Measurements from ENCODE around the gene ARID3A.

The ARID3A gene

GRCh38 chr19:994516-994915 is 68.7 kb downstream of the ARID3A start:
- H3K9ac ChIP-seq (ENCODE audit: low read depth, low read length) = no peak overlapping the region
- peaks cover 38% of the 10 kb centered on the region for H3K36me3 ChIP-seq (ENCODE audit: control insufficient read depth, insufficient read depth, low read length)
- H3K4me1 ChIP-seq (ENCODE audit: control insufficient read depth, insufficient read depth, low read length) = no peaks in the 10 kb centered on the region
- H3K4me3 ChIP-seq (ENCODE audit: low read depth, low read length) = no peak overlapping the region
- H3K27me3 ChIP-seq (ENCODE audit: control insufficient read depth, insufficient read depth, low read length) = peaks cover 8% of the 10 kb centered on the region
- no peaks in the 10 kb centered on the region for H3K9me3 ChIP-seq (ENCODE audit: control insufficient read depth, insufficient read depth, low read length)

GRCh38 chr19:995051-995827 is 69.4 kb downstream of the ARID3A start:
- H3K9ac ChIP-seq (ENCODE audit: low read depth, low read length) = no peak overlapping the region
- peaks cover 34% of the 10 kb centered on the region for H3K36me3 ChIP-seq (ENCODE audit: control insufficient read depth, insufficient read depth, low read length)

DNA sequence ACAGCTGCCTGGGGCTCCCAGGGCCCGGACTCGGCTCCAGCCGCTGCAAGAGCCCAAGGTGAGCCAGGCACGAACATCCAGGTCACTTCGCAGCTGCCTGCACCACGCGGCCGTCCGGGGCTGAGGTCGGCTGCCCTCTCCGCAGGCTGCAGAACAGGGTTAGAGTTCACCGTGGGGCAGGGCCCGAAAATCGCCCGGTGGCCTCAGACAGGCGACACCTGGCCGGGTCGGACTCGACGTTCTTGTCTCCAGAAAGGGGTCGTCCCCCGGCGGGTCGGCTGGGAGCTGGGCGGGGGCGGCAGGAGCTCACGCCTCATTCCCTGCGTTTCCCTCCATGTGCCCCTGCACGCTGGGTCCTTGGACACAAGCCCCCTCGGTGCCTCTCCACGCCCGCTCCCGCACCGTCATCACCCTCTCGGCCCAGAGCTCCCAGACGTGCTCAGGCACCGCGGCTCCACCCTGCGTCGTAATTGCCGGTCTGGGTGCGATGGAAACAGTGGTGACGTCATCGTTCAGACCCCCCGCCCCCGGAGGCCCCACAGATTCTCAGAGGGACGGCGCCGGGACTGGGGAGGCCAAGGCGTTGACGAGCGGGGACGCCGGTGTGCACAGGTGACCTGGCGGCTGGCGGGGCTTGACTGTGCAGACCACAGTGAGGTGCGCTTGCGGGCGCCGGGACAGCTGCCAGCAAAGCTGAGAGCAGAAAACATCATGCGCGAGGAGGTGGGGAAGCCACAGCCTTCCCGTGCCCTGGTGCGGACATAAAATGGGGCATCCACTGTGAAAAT is 70.4 kb downstream of the ARID3A start:
- Histone ChIP-seq H3K27me3 (ENCODE audit: control insufficient read depth, insufficient read depth, low read length) (peaks cover 13% of the 10 kb centered on the region), H3K36me3 (ENCODE audit: control insufficient read depth, insufficient read depth, low read length) (peaks cover 25% of the 10 kb centered on the region), H3K9ac (ENCODE audit: low read depth, low read length) (no peak overlapping the region), H3K4me1 (ENCODE audit: control insufficient read depth, insufficient read depth, low read length) (no peaks in the 10 kb centered on the region), H3K9me3 (ENCODE audit: control insufficient read depth, insufficient read depth, low read length) (no peaks in the 10 kb centered on the region), H3K4me3 (ENCODE audit: low read depth, low read length) (peak overlapping the region; percentile 18)

More at GRCh38 chr19:995051-995827, 69.4 kb downstream of the ARID3A start:
- Histone ChIP-seq H3K4me1 (ENCODE audit: control insufficient read depth, insufficient read depth, low read length) (no peaks in the 10 kb centered on the region), H3K4me3 (ENCODE audit: low read depth, low read length) (no peak overlapping the region), H3K27me3 (ENCODE audit: control insufficient read depth, insufficient read depth, low read length) (peaks cover 8% of the 10 kb centered on the region), H3K9me3 (ENCODE audit: control insufficient read depth, insufficient read depth, low read length) (no peaks in the 10 kb centered on the region)

- Histone ChIP-seq H3K4me3 (ENCODE audit: low read depth, low read length) (no peak overlapping the region), H3K9ac (ENCODE audit: low read depth, low read length) (no peak overlapping the region), H3K36me3 (ENCODE audit: control insufficient read depth, insufficient read depth, low read length) (peaks cover 21% of the 10 kb centered on the region), H3K27me3 (ENCODE audit: control insufficient read depth, insufficient read depth, low read length) (peaks cover 17% of the 10 kb centered on the region), H3K4me1 (ENCODE audit: control insufficient read depth, insufficient read depth, low read length) (no peaks in the 10 kb centered on the region), H3K9me3 (ENCODE audit: control insufficient read depth, insufficient read depth, low read length) (no peaks in the 10 kb centered on the region)
Observed at GRCh38 chr19:998064-998463, 72.2 kb downstream of the ARID3A start.

DNA sequence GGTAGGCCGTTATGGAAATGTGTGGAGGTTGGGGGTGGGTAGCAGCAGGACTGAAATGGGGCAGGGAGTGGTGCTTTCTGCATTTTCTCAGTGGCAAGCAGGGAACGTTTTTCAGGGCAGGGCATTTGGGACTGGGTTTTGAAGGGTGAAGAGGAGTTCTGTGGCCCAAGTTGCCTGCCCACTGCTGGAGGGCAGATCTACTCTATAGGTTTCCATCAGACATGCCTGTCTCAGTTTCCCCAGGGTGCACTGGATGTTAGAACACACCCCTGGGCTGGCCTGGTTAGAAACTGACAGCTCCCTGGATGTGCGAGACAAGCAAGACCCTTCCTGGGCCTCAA is 73.5 kb downstream of the ARID3A start:
- H3K4me1 ChIP-seq (ENCODE audit: control insufficient read depth, insufficient read depth, low read length) = no peaks in the 10 kb centered on the region
- H3K4me3 ChIP-seq (ENCODE audit: low read depth, low read length) = no peak overlapping the region
- no peaks in the 10 kb centered on the region for H3K9me3 ChIP-seq (ENCODE audit: control insufficient read depth, insufficient read depth, low read length)
- H3K9ac ChIP-seq (ENCODE audit: low read depth, low read length) = no peak overlapping the region
- peaks cover 9% of the 10 kb centered on the region for H3K36me3 ChIP-seq (ENCODE audit: control insufficient read depth, insufficient read depth, low read length)
- H3K27me3 ChIP-seq (ENCODE audit: control insufficient read depth, insufficient read depth, low read length) = peaks cover 17% of the 10 kb centered on the region

DNA sequence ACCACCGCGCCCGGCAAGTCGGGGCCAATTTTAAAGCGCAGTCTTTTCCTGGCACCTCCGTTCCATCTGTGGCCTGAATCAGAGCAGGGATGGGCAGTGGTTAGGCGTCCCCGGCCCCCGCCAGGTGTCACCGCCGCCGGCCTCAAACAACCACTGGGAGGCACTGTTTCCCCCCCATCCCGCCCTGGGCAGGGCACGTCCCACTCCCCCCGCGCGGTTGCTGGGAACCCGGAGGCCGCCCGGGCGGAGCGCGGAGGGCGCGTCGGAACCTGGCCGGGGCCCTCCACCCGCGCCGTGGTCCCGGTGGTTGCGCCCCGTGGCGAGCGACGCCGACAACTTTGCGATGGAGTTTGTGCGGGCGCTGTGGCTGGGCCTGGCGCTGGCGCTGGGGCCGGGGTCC is 74.3 kb downstream of the ARID3A start, which contains the start of gene GRIN3B:
Gene GRIN3B, plus strand, starts transcription at position 325 of the 400 bp plus-strand sequence. Its CDS starts 19 bp downstream, at position 344.
- H3K9ac ChIP-seq (ENCODE audit: low read depth, low read length) = no peak within 1 kb of the TSS
- peaks cover 4% of the 10 kb centered on the region for H3K36me3 ChIP-seq (ENCODE audit: control insufficient read depth, insufficient read depth, low read length)
- no peaks in the 10 kb centered on the region for H3K9me3 ChIP-seq (ENCODE audit: control insufficient read depth, insufficient read depth, low read length)
- H3K4me3 ChIP-seq (ENCODE audit: low read depth, low read length) = peak within 1 kb of the TSS; percentile 32
- H3K27me3 ChIP-seq (ENCODE audit: control insufficient read depth, insufficient read depth, low read length) = peaks cover 17% of the 10 kb centered on the region
- H3K4me1 ChIP-seq (ENCODE audit: control insufficient read depth, insufficient read depth, low read length) = no peaks in the 10 kb centered on the region

GRCh38 chr19:1000591-1001537 is 75.0 kb downstream of the ARID3A start:
- H3K36me3 ChIP-seq (ENCODE audit: control insufficient read depth, insufficient read depth, low read length) = no peaks in the 10 kb centered on the region
- no peaks in the 10 kb centered on the region for H3K9me3 ChIP-seq (ENCODE audit: control insufficient read depth, insufficient read depth, low read length)
- no peaks in the 10 kb centered on the region for H3K4me1 ChIP-seq (ENCODE audit: control insufficient read depth, insufficient read depth, low read length)
- peak overlapping the region; percentile 19 for H3K4me3 ChIP-seq (ENCODE audit: low read depth, low read length)
- H3K9ac ChIP-seq (ENCODE audit: low read depth, low read length) = no peak overlapping the region
- peaks cover 17% of the 10 kb centered on the region for H3K27me3 ChIP-seq (ENCODE audit: control insufficient read depth, insufficient read depth, low read length)

DNA sequence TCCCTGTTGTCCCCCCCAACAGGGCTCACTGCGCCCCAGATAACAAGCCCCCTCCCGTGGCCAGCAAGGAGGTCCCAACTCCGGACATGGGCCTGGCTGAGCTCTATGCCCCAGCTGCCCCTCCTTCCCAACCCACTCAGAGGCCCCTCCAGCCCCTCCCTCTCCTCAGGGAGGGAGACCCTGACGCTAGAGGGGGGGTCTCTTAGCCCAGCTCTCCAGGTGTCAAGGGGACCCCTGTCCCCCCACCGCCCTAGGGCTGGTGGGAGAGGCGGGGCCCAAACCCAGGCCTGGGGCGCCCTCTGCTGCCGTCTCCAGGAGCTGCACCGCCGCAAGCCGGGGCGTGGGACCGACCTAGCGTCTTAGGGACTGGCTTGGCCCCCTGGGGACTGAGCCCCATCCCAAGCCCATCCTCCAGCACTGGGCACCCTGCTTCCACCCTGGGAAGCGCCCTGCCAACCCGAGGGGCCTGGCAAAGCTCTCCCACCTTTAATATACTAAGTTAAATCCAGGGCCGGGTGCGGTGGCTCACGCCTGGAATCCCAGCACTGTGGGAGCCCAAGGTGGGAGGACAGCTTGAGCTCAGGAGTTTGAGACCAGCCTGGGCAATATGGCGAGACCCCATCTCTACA is 75.8 kb downstream of the ARID3A start:
- Histone ChIP-seq H3K27me3 (ENCODE audit: control insufficient read depth, insufficient read depth, low read length) (peaks cover 17% of the 10 kb centered on the region), H3K9ac (ENCODE audit: low read depth, low read length) (no peak overlapping the region), H3K36me3 (ENCODE audit: control insufficient read depth, insufficient read depth, low read length) (peaks cover 4% of the 10 kb centered on the region), H3K4me3 (ENCODE audit: low read depth, low read length) (no peak overlapping the region), H3K4me1 (ENCODE audit: control insufficient read depth, insufficient read depth, low read length) (no peaks in the 10 kb centered on the region), H3K9me3 (ENCODE audit: control insufficient read depth, insufficient read depth, low read length) (no peaks in the 10 kb centered on the region)

- H3K9ac ChIP-seq (ENCODE audit: low read depth, low read length) = no peak overlapping the region
- peaks cover 6% of the 10 kb centered on the region for H3K36me3 ChIP-seq (ENCODE audit: control insufficient read depth, insufficient read depth, low read length)
- H3K4me1 ChIP-seq (ENCODE audit: control insufficient read depth, insufficient read depth, low read length) = no peaks in the 10 kb centered on the region
- H3K4me3 ChIP-seq (ENCODE audit: low read depth, low read length) = no peak overlapping the region
- peaks cover 15% of the 10 kb centered on the region for H3K27me3 ChIP-seq (ENCODE audit: control insufficient read depth, insufficient read depth, low read length)
- H3K9me3 ChIP-seq (ENCODE audit: control insufficient read depth, insufficient read depth, low read length) = no peaks in the 10 kb centered on the region
Observed at GRCh38 chr19:1002600-1002999, 76.8 kb downstream of the ARID3A start.

- Histone ChIP-seq H3K36me3 (ENCODE audit: control insufficient read depth, insufficient read depth, low read length) (peaks cover 6% of the 10 kb centered on the region), H3K9ac (ENCODE audit: low read depth, low read length) (no peak overlapping the region), H3K4me1 (ENCODE audit: control insufficient read depth, insufficient read depth, low read length) (no peaks in the 10 kb centered on the region), H3K4me3 (ENCODE audit: low read depth, low read length) (no peak overlapping the region), H3K27me3 (ENCODE audit: control insufficient read depth, insufficient read depth, low read length) (peaks cover 14% of the 10 kb centered on the region), H3K9me3 (ENCODE audit: control insufficient read depth, insufficient read depth, low read length) (no peaks in the 10 kb centered on the region)
Observed at GRCh38 chr19:1003283-1003682, 77.4 kb downstream of the ARID3A start.
